ENCODE results near the gene OGG1.

The OGG1 gene

DNA sequence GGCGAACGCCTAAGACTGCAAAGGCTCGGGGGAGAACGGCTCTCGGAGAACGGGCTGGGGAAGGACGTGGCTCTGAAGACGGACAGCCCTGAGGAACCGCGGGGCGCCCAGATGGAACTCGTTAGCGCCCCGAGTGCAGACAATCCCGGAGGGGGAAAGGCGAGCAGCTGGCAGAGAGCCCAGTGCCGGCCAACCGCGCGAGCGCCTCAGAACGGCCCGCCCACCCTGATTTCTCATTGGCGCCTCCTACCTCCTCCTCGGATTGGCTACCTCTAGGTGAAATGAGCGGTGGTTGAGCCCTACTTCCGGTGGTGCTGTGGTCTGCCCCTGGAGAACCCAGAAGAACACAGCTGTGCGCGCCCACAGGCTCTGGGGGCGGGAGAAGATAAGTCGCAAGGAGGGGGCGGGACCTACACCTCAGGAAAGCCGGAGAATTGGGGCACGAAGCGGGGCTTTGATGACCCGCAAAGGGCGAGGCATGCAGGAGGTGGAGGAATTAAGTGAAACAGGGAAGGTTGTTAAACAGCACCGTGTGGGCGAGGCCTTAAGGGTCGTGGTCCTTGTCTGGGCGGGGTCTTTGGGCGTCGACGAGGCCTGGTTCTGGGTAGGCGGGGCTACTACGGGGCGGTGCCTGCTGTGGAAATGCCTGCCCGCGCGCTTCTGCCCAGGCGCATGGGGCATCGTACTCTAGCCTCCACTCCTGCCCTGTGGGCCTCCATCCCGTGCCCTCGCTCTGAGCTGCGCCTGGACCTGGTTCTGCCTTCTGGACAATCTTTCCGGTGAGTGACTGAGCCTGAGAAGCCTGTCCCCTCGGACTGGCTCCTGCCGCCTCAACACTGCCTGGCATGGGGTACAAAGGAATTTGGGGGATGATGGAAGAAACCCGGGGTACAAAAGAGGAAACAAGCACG lies at the start of gene OGG1:
OGG1 (plus strand) TSS at position 308 of the 911 bp plus-strand sequence; CDS start at position 643, 335 bp downstream.
- DNase-seq, result peak; percentile 81

DNA sequence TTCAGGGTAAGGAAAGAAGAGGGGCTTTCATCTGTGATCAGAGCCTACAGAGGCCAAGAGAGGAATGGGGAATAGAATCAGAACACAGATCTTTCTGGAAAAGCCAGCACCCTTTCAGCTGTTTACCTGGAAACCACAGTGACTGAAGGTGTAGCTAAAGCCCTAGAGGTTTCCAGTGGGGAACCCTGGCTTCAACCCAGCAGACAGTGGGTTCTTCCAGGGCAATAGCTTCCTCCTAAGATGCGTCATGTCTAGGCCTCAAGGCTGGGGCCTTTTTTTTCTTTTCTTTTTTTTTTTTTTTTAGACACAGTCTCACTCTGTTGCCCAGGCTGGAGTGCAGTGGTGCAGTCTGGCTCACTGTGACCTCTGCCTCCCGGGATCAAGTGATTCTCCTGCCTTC lies 49.2 kb upstream of the OGG1 start:
- no peak for DNase-seq

DNA sequence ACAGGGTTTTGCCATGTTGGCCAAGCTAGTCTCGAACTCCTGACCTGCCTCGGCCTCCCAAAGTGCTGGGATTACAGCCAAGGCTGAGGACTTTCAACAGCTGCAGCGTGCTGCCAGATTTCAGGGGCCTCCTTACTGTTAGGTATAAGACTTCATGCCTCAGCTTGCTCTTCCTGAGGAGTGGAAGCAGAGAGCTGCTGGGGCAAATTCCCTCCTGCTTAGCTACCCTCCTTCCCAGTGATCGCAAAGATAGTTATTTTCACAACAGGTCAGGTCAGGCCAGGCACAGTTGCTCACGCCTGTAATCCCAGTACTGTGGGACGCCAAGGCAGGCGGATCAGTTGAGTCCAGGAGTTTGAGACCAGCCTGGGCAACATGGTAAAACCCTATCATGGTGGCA lies 48.7 kb upstream of the OGG1 start:
- DNase-seq, result no peak

DNA sequence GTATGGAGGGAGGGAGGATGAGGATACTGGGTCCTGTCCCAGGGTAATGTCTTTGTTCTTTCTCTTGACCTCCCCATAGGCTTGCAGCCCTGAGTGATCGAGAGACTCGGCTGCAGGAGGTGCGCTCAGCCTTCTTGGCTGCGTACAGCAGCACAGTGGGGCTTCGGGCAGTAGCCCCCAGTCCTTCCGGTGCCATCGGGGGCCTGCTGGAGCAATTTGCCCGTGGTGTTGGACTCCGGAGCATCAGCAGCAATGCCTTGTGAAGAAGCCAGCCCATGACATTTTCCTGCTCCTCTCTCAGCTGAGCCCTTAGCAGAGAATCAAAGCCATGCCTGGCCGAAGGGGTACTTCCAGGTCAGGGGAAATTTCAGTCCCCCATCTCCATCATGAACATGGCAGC lies 48.0 kb upstream of the OGG1 start:
- no peak for DNase-seq

GRCh38 chr3:9703240-9703639 lies 46.5 kb upstream of the OGG1 start:
- no peak for DNase-seq

DNA sequence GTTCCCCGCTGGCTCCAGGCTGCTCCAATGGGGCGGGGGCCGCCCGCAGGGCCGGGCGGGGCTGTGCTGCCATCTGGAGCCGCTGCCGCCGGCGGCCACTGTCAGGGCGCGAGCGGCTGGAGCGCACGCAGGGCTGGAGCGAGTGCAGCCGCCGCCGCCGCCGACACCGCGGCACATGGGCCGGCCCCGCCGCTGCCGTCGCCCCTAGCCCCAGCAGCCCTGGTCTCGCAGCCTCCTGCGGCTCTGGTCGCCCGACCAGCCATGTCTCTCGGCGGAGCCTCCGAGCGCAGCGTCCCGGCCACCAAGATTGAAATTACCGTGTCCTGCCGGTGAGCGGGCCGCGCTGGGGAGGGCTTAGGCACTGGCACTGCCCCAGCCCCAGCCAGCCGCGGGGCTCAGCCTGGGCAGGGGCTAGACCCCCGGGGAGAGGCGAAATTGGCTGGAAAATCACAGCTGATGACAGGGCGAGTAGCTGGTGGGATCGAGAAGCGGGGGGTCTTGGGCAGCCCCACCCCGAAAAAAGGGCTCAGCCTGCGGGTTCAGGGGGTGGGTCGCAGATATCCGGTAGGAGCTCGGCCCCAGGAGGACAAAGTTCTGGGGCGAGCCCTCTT lies 45.9 kb upstream of the OGG1 start, which contains the start of gene CPNE9:
CPNE9 (plus strand) TSS at position 98 of the 611 bp plus-strand sequence; CDS start at position 262, 164 bp downstream.
- no peak for DNase-seq

- no peak for DNase-seq
Measured at GRCh38 chr3:9704347-9705322, 45.1 kb upstream of the OGG1 start.

GRCh38 chr3:9710174-9710739 lies 39.5 kb upstream of the OGG1 start:
- no peak for DNase-seq

DNA sequence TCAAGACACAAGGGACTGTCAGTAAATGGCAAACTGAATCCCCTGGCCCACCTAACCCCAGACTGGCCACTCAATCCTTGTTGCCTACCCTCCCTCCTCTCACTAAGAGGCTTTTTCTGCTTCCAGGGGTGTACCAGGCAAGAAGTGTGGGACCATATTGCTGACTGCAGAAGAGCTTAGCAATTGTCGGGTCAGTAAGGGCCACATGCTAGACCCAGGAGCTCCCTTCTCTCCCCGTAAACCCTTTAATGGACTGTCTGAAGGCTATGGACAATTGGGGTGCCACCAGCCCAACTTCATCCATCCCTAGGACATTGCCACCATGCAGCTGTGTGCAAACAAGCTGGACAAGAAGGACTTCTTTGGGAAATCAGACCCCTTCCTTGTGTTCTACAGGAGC lies 37.3 kb upstream of the OGG1 start:
- no peak for DNase-seq

GRCh38 chr3:9713142-9713541 lies 36.6 kb upstream of the OGG1 start:
- DNase-seq, result no peak

DNA sequence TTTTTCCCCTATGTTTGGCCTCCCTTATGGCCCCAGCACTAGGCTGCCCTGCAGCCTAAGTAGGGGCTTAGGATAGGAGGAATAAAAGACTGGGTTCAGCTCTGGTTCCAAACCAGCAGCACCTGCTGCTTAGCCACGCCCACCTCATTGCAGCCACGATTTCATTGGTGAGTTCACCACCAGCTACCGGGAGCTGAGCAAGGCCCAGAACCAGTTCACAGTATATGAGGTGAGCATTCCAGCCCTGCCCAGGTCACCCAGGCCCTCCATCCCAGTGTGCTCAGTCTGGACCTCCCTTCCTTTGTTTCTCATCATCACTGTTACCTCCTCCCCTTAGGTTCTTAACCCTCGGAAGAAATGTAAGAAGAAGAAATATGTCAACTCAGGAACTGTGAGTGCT lies 34.6 kb upstream of the OGG1 start:
- DNase-seq, result no peak

- no peak for DNase-seq
Measured at GRCh38 chr3:9715764-9716437, 33.9 kb upstream of the OGG1 start.

DNA sequence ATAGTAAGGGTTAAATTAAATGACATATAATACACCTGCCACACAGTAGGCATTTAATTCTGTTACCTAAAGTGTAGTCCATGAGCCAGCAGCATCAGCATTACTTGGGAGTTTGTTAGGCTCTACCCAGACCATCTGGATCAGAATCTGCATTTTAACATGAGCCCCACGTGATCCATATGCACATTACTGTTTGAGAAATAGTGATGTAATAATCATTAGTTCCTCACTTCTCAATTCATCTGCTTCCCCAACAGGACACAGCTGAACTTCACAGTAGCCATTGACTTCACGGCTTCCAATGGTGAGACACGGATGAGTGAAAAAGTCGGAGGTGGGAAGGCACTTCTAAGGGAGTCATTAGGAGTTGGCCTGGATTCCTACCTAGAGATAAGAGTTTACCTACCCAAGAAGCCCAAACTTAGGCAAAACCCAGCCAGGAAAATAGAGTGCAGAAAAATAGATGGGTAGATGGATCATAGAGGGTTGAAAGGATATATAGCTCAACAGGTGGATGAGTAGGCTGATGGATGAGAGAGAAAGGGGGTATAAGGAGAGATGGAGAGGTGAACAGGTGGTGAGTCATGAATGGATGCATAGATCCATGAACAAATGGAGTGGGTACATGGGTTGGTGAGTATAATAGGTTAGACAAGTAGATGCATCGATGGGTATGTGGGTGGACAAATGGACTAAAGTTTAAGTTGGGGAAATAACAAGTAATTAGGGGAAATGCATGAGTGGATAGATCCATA lies 32.8 kb upstream of the OGG1 start:
- no peak for DNase-seq

- DNase-seq, result no peak
Measured at GRCh38 chr3:9717563-9717962, 32.2 kb upstream of the OGG1 start.

- no peak for DNase-seq
Measured at GRCh38 chr3:9718118-9718517, 31.6 kb upstream of the OGG1 start.

GRCh38 chr3:9721015-9721699 lies 28.6 kb upstream of the OGG1 start:
- no peak for DNase-seq

DNA sequence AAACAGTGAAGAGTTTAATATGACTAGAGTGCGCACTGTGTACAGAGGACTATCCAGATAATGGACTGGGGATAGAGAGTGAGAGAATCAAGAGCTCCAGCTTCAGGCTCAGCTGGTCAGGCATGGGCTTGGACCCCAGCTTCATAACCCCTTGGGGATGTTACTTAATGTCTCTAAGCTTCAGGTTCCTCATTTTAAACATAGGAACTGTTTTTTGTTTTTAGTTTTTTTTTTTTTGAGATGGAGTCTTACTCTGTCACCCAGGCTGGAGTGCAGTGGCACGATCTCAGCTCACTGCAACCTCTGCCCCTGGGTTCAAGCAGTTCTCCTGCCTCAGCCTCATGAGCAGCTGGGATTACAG lies 28.1 kb upstream of the OGG1 start:
- DNase-seq, result no peak

- no peak for DNase-seq
Measured at GRCh38 chr3:9725775-9726515, 23.8 kb upstream of the OGG1 start.

- DNase-seq, result no peak
Measured at GRCh38 chr3:9727041-9727595, 22.6 kb upstream of the OGG1 start.

- DNase-seq, result no peak
Measured at GRCh38 chr3:9727743-9728142, 22.0 kb upstream of the OGG1 start.
